ENCODE measurements around the gene RGS16. TPM values are rescaled to one million over a fixed set of nuclear protein-coding genes. Genes with fewer than 3 reads are reported as not detected.

Gene RGS16
- total and polyA plus RNA-seq, 2 donors (not counting 1 experiment from before 2014, with no cell fraction given), result 3.3 to 11.4 TPM

GRCh38 chr1:182584746-182585145 lies 19.4 kb downstream of the RGS16 start:
- ChIA-PET POLR2A (no interaction called here), CTCF (no interaction called here)
- H3K79me2 ChIP-seq (ENCODE audit: control insufficient read depth, insufficient read depth, low read length), result peaks cover 46% of the 10 kb centered on the region
- H3K4me3 Mint-ChIP-seq, result peak overlapping the region; percentile 40
- H3K9me3 Mint-ChIP-seq (ENCODE audit: insufficient read depth), result no peaks in the 10 kb centered on the region
- TF ChIP-seq EZH2 (IDR thresholded peaks at IDR 0.05; ENCODE audit: borderline replicate concordance, insufficient read depth, low read depth, low read length, poor library complexity, severe bottlenecking), result no peak
- TF ChIP-seq CTCF (IDR thresholded peaks at IDR 0.05), result no peak
- no peak overlapping the region for H3K27ac Mint-ChIP-seq
- no peaks in the 10 kb centered on the region for H3K27me3 Mint-ChIP-seq
- no peak overlapping the region for H3K4me3 ChIP-seq (ENCODE audit: control extremely low read depth in 1 of 5, extremely low read depth in 1 of 5, insufficient read depth in 1 of 5, low read depth in 2 of 5, low read length in 4 of 5)
- peaks cover 28 to 32% of the 10 kb centered on the region in 2 donors for H3K4me1 ChIP-seq (ENCODE audit: control insufficient read depth in 2 of 2, insufficient read depth in 2 of 2, low read length in 2 of 2)
- H3K4me2 ChIP-seq (replicated peaks; ENCODE audit: low read depth, low read length, poor library complexity, severe bottlenecking), result peak overlapping the region; percentile 34
- no peaks in the 10 kb centered on the region for H3K27me3 ChIP-seq (replicated peaks in 1 of 4; ENCODE audit: control extremely low read depth in 1 of 4, control insufficient read depth in 3 of 4, insufficient read depth in 4 of 4, low read length in 3 of 4)
- peaks cover 46% of the 10 kb centered on the region for H3K4me1 Mint-ChIP-seq
- intact Hi-C loops (cut with micrococcal nuclease), result no loop called here
- 90% methylated on average over 4 of the region's 4 CpGs for WGBS (ENCODE audit: insufficient coverage)
- DNase-seq (no peak), ATAC-seq (ENCODE audit: low read depth) (no peak)
- peaks cover 10% of the 10 kb centered on the region for H4K20me1 ChIP-seq (ENCODE audit: control insufficient read depth, insufficient read depth, low read length, poor library complexity, severe bottlenecking)
- peaks cover 0 to 5% (median 1%) of the 10 kb centered on the region in 3 donors for H3K9me3 ChIP-seq (ENCODE audit: control extremely low read depth in 1 of 3, control insufficient read depth in 2 of 3, insufficient read depth in 1 of 3, low read length in 2 of 3)
- H3K36me3 ChIP-seq (replicated peaks in 1 of 2; ENCODE audit: control extremely low read depth in 1 of 2, control insufficient read depth in 1 of 2, extremely low read depth in 1 of 2, insufficient read depth in 2 of 2, low read length in 1 of 2), result peaks cover 3 to 53% of the 10 kb centered on the region in 2 experiments
- H3K9ac ChIP-seq (ENCODE audit: low read length), result no peak overlapping the region
- no peak overlapping the region for H2AFZ ChIP-seq (ENCODE audit: insufficient read depth, low read depth, low read length, poor library complexity, severe bottlenecking)
- no peak overlapping the region for H3K27ac ChIP-seq (ENCODE audit: low read length in 2 of 2)

DNA sequence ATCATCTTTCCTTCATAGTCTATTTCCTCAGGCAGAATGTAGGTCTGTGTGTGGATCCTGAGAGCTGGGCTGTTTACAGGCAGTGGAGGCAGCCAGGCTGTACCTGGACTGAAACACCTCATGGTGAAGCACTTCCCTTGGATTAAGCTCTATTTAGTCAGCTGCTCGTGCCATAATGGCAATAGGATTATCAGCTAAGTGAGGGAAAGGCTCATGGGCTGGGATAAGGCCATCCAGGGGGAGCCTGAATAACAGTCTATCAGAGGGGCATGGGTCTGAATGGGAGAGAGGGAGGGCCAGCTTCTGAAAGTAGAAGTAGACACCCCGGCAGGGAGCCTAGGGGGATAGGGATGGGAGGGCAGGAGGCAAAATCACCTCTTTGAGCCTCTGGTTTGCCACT lies 23.5 kb downstream of the RGS16 start:
- H3K4me1 ChIP-seq (ENCODE audit: control insufficient read depth in 2 of 2, insufficient read depth in 2 of 2, low read length in 2 of 2), result peaks cover 15 to 17% of the 10 kb centered on the region in 2 donors
- Mint-ChIP-seq H3K4me3 (no peak overlapping the region), H3K27me3 (no peaks in the 10 kb centered on the region), H3K9me3 (ENCODE audit: insufficient read depth) (no peaks in the 10 kb centered on the region), H3K27ac (no peak overlapping the region), H3K4me1 (peaks cover 26% of the 10 kb centered on the region)
- H3K4me2 ChIP-seq (replicated peaks; ENCODE audit: low read depth, low read length, poor library complexity, severe bottlenecking), result no peak overlapping the region
- ChIA-PET POLR2A (no interaction called here), CTCF (interaction anchor here (1.8 kb wide), 1 partner anchor 15 kb away, joined by 5 read pairs; no protein-coding TSS in a partner anchor)
- H3K27me3 ChIP-seq (replicated peaks in 1 of 4; ENCODE audit: control extremely low read depth in 1 of 4, control insufficient read depth in 3 of 4, insufficient read depth in 4 of 4, low read length in 3 of 4), result no peaks in the 10 kb centered on the region
- H3K36me3 ChIP-seq (replicated peaks in 1 of 2; ENCODE audit: control extremely low read depth in 1 of 2, control insufficient read depth in 1 of 2, extremely low read depth in 1 of 2, insufficient read depth in 2 of 2, low read length in 1 of 2), result peaks cover 5 to 72% of the 10 kb centered on the region in 2 experiments
- ATAC-seq (ENCODE audit: low read depth) (no peak), DNase-seq (no peak)
- H3K79me2 ChIP-seq (ENCODE audit: control insufficient read depth, insufficient read depth, low read length), result peaks cover 15% of the 10 kb centered on the region
- WGBS (ENCODE audit: insufficient coverage), result 83% methylated on average over 1 of the region's 2 CpGs
- no peak overlapping the region for H3K27ac ChIP-seq (ENCODE audit: low read length in 2 of 2)
- intact Hi-C loops (cut with micrococcal nuclease), result no loop called here
- H3K4me3 ChIP-seq (ENCODE audit: control extremely low read depth in 1 of 5, extremely low read depth in 1 of 5, insufficient read depth in 1 of 5, low read depth in 2 of 5, low read length in 4 of 5), result no peak overlapping the region
- no peaks in the 10 kb centered on the region for H3K9me3 ChIP-seq (ENCODE audit: control extremely low read depth in 1 of 3, control insufficient read depth in 2 of 3, insufficient read depth in 1 of 3, low read length in 2 of 3)
- H3K9ac ChIP-seq (ENCODE audit: low read length), result no peak overlapping the region
- no peak overlapping the region for H2AFZ ChIP-seq (ENCODE audit: insufficient read depth, low read depth, low read length, poor library complexity, severe bottlenecking)
- TF ChIP-seq CTCF (IDR thresholded peaks at IDR 0.05), result no peak
- no peak for TF ChIP-seq EZH2 (IDR thresholded peaks at IDR 0.05; ENCODE audit: borderline replicate concordance, insufficient read depth, low read depth, low read length, poor library complexity, severe bottlenecking)
- H4K20me1 ChIP-seq (ENCODE audit: control insufficient read depth, insufficient read depth, low read length, poor library complexity, severe bottlenecking), result peaks cover 10% of the 10 kb centered on the region
